T-helper 2 cell treated with Interferon-gamma antibody and Interleukin-4, amounts not matched to agents 100 ng/mL and 5 ng/mL, for 36 hours (primary cell): ENCODE data around the gene P2RX3. TPM values are rescaled to one million over a fixed set of nuclear protein-coding genes. Genes with fewer than 3 reads are reported as not detected.

Experiments
- intact Hi-C: fragments of 100-400 bp; cut with micrococcal nuclease; formaldehyde crosslinking; loops from one replicate; pipeline ENCODE4 v1.15.1; 2023
- total RNA-seq: library from RNA; stranded (reverse); gene quantifications from 2 replicates; pipeline ENCODE4 v1.2.3, GENCODE V29; 2022

P2RX3 gene
- total RNA-seq, 1 donor from 2014 or later, result not detected

DNA sequence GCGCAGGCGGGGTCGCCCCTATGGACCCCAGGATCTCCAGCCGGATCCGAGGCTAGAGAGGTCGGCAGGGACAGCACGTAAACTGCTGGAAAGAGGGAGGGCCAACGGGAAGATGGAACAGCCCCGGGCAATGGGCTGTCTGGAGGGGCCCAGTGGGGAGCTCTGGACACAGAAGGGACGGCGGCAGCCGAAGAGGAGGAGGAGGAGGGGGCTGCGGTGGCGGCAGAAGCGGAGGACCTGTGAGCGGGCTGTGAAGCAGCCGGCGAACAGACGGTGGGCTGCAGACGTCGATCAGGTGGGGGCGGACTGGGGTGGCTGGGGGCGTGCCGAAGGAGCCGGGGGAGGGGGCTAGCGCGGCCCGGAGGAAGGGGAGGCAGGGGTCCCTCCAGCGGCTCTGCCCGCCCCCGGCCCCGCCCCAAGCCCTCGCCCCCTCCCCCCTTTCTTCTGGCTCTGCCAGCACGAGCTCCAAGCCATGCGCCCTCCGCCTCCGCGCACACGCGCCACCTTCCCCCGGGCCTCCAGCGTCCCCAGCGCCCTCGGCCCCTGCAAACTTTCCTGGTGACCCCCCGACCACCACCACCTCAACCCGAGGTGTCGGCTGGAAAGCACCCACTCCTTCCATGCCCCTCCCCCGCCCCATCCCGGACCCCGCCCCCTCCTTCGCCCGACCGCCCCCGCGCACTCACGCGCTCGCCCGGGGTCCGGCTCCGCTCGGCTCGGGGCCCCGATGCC, 13.8 kb upstream of the P2RX3 start:
- intact Hi-C loops, result no loop called here

DNA sequence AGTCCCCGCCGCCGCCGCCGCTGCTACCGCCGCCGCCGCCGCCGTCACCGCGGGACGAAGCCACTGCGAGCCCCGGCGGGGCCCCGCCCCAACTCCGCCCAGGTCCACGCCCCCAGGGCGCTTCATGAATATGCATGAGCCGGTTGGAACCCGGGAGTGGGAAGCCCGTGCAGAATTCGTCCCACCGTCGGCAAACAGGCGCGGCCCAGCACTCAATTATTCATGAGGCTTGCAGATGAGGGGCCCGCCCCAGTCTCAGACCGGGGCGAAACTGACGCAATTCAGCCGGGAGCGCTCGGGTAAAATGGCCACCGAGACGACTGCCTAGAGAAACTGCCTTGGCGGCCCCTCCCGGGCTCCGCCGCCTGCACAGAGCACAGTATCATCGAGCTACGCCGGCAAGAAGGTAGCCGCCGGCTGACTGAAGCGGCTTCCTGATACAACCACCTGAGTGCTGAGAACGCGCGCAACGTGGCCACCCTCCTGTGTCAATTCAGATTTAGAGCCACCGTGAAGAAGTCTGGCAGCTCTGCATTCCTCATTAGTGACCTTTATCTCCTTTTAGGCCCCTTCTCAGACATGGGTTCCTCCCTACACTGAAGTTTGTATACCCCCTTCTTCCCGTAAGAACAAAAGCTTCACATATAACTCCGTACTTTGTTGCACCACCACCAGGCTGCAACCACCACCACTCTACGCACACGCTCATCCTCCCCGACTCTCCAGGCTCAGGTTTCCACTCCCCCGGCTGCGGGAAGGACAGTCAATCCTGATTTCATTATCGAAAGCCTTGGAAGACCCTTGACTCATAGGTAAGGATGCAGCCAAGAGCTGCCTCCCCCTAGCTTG, 13.0 kb upstream of the P2RX3 start, which contains the start of gene TNKS1BP1:
Gene TNKS1BP1, minus strand, starts transcription at position 67 of the 849 bp plus-strand sequence. CDS start 3,067 bp downstream, outside the sequence.
- intact Hi-C loops, result loop anchor here (1.0 to 5.0 kb wide), 5 partner anchors 10 to 1253 kb away; partner anchors contain the start of genes SSRP1, TIMM10 and UBE2L6

DNA sequence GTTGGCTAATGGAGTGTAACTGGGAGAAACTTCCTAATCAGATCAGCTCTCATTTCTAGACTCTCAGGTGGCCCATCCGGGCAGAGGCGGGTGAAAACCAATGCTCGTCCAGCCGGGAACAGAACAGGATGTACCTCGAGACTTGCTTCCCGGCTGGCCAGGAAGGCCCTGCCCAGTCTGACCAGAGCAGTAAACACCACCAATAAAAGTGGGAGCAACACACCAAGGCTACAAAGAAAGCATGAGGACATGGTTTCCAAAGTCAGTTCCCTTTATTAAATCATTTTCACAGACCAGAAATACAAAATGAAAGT, 12.5 kb upstream of the P2RX3 start:
- intact Hi-C loops, result loop anchor here (1.0 to 5.0 kb wide), 5 partner anchors 10 to 1253 kb away; partner anchors contain the start of genes SSRP1, TIMM10 and UBE2L6

DNA sequence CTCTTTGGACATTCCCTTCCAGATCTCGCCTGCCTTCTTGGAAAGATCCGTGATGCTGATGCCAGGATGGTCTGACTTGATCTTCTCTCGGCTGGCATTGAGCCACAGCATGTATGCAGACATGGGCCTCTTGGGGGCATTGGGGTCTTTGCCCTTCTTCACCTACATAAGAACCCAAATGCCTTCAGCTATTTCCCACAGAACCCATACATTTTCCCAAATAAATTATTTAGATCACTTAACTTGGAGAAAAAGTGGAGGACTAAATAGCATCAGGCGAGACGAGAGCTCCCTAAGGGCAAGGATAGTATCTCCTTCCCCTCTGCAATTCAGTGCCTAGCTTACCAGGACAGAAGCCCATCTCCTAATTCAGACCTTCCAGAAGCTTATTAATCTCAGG, 10.4 kb upstream of the P2RX3 start:
- intact Hi-C loops, result loop anchor here (5.0 kb wide), 1 partner anchor 240 kb away; the partner anchor contains the start of gene UBE2L6

DNA sequence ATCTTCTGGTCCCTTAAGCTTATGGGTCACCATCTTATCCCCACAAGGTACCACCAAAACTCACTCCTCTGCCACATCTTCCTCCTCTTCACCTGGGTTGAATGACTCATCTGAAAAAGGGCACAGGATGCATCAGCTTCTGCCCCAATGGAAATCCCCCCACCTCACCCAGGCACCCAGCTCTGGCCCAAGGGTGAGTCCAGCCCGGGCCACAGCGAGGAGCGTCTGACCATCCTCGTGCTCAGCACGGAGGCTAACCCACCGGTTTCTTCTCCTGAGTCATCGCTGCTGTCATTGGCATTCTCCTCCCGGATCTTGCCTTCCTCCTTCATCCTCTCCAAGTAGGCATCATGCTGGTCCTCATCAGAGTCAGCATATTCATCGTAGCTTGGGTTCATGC, 8.1 kb upstream of the P2RX3 start:
- intact Hi-C loops, result no loop called here

DNA sequence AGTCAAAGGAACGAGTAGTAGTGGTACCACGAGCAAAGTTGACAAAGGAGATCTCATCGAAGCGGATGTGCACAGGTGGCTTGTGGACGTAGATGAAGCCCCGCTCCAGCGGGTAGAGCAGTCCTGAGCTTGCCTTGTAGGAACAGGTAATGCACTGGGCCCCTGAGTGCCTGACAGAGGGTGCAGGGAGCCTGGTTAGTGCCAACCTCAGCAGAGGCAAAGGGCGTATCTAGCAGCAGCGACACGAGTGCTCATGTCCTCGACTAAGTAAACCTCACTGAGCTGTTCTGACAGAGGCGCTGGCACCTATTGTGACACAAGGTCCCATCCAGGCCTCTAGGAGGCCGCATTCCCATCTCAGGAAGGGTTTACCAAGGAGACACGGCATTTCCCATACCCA, 6.4 kb upstream of the P2RX3 start:
- intact Hi-C loops, result no loop called here

DNA sequence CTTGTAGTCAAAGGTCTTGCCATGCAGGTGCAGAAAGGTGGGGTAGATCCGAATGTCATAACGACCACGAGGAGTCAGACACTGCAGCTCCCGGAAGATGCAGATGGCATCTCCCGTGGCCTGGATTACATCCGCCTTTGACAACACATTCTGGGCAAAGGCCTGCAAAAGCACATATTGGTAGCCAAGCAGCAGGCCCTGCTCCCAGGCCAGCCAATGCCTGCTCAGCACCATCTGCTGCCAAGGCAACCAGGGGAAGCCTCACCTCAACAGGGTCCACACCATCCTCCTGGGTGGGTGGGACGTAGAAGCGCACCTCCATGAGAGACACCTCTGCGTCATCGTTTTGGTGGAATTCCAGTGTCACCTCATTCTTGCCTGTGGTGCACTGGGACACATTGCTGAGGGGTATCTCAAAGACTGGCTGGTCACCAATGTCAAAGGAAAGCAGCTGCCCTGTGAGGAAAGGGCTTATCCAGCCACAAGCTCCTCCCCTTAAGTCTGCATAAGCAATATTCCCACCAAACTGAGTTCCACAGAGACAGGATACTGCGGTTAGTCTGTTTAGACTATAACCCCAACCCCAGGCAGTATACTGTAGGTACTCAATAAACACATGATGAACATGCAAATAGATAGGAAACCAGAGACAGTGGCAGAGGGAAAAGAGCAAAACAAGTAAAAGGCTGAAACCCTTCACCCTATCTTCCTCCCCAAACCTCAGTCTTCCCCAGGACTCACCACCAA, 5.3 kb upstream of the P2RX3 start:
- intact Hi-C loops, result no loop called here

DNA sequence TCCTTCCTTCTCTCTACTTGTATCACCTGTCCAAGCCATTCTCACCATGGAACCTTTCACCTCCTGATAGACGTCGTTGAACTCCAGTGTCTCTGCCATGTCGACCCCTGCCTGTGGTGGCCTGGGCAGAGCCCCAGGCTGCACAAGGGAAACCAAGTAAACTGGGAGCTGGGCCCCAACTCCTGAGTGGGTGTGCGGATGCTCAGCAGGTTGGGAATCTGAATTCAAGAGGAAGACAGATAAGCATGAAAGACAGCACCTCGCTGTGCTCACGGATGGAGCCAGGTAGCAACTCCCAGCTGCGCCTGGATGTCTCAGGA, 3.2 kb upstream of the P2RX3 start:
- intact Hi-C loops, result loop anchor here (1.0 to 5.0 kb wide), 7 partner anchors 10 to 457 kb away; partner anchors contain the start of genes MED19, SELENOH, TIMM10 and TMX2

DNA sequence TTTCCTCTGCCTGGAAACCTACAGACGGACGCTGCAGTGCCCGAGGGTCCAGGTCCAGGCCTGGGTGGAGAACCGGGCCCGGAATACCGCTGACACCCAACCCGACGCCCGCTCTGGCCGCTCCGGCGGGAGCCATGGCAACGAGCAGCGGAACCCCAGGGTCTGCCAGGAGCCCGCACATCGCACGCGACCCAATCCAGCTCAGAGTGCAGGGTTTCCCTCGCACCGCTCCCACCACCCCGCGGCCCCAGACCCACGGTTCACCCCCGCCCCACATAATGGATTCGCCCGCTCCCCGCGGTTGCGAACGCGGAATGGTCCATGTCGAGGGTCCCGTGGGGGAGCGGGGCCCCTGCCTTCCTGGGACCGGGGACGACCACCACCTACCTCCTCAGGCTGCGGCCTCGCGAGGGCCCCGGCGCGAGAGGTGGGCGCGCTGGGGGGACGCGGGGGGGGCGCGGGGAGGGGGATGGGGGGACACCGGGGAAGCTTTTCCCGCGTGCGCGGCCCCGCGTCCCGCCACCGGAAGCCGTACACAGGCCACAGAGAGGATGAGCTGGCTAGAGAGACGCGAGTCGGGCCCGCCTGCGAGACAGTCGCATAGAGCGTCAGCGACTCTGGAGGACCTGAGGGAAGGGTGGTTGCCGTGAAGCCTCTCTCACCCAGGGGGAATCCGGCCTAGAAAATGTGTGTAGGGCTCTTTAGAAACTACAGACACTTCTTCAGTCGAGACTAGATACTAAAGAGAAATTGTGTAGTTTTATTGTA, 2.6 kb upstream of the P2RX3 start, which contains the start of gene SSRP1:
Gene SSRP1, minus strand, starts transcription at position 550 of the 768 bp plus-strand sequence. CDS start 771 bp downstream, outside the sequence.
- intact Hi-C loops, result loop anchor here (1.0 to 5.0 kb wide), 7 partner anchors 10 to 457 kb away; partner anchors contain the start of genes MED19, SELENOH, TIMM10 and TMX2

DNA sequence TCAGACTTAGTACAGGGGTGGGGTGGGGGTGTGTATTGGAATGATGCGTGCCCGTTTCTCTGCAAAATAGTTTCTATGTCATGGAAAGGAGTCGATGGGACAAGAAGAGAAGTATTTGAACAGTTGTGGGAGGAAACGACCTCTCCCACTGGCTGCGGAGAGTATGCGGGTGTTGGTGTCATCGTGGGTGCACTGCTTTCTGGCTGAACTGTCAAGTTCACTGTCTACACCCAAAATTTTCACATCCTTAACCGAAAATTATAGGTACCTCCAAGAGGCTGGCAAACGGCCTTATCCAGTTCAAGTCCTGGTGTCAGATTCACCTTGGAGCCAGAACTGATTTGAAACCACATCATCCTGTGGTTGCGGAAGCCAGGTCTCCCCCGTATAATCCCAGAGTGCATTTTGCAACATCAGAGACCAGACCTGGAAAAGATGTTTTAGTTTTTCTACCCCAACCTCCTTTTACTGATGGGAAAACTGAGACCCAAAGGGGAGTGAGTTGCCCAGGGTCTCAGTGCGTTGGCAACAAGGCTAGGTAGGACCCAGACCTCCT, 2.0 kb upstream of the P2RX3 start:
- intact Hi-C loops, result loop anchor here (5.0 kb wide), 2 partner anchors 406 to 456 kb away; partner anchors contain the start of gene SELENOH

DNA sequence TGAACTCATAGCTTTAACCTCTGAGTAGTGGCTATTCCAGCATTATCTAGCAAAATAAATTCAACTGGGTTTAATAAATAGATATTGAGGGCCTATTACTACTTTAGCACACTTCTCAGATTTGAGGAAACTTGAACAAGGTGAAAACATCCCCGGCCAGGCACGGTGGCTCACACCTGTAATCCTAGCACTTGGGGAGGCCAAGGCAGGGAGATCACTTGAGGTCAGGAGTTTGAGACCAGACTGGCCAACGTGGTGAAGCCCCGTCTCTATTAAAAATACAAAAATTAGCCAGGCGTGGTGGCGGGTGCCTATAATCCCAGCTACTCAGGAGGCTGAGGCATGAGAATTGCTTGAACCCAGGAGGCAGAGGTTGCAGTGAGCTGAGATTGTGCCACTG, 1.3 kb upstream of the P2RX3 start:
- intact Hi-C loops, result loop anchor here (5.0 kb wide), 2 partner anchors 405 to 455 kb away; partner anchors contain the start of gene SELENOH

DNA sequence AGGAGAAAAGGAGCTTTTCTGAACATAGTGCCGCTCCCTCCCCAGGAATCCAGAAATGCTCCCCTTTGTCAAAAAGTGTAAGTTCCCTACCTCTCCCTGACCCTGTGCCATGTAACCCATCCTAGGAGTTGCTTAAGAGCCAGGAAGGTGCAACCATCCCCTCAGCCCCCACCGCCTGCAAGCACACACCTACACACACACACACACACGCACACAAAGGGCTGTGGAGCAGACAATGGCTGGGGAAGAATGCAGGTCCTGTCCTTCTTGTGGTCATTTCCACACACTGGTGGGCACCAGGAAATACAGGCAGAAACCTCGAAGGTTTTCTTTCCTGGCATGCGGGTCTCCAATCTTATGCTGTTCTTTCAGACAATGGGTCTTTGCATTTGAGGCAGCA, 1.2 kb downstream of the P2RX3 start:
- intact Hi-C loops, result loop anchor here (5.0 kb wide), 2 partner anchors 403 to 453 kb away; partner anchors contain the start of gene SELENOH

DNA sequence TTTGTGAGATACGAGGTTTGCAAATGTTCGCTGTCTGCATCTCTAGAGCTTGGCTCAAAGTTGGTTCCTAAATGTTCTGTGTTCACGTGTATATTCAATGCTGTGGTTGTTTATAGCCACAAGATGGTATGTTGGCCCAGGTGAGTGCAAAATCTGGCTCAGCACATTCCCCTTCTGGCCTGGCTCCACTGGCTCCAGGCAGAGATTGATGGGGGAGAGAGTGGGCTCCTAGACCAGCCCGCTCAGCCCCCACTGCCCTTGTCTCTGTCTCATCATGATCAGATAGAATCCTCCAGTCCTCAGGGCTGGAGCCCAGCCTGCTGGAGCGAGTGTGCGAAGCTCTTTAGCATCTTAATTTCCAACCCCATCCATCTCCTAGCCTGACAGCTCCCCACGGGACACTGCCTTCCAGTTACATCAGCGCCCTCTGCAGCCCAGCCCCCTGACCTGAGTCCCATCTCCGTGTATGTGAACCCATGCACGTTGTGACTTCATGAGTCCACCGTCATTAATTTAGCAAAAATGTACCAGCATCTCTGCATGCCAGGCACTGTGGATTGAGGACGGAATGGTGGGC, 2.0 kb downstream of the P2RX3 start:
- intact Hi-C loops, result no loop called here

DNA sequence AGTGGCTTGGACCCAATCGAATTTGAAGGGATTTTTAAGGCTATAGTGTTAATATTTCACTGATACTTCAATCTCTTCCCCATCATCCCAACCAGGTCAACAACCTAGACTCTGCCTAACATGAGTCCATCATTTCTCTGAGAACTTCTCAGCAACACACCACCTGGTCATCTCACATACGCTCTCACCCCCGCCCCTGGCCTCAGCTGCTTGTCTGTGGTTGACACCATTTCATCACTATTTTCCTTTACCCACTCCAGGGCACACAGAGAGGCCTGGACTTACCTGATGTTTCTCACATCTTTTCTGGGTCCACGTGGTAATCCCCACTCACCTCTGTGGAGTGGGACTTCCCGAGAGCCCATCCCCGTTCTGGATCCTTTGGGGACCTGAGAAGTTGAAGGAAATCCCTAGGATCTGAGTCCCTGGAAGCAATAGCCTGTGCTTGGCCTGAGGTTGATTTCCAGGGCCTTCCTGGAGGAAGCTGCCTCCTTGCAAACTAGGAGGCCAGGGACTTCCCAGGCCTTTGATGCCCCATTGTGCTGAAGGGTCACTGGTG, 3.2 kb downstream of the P2RX3 start:
- intact Hi-C loops, result no loop called here

DNA sequence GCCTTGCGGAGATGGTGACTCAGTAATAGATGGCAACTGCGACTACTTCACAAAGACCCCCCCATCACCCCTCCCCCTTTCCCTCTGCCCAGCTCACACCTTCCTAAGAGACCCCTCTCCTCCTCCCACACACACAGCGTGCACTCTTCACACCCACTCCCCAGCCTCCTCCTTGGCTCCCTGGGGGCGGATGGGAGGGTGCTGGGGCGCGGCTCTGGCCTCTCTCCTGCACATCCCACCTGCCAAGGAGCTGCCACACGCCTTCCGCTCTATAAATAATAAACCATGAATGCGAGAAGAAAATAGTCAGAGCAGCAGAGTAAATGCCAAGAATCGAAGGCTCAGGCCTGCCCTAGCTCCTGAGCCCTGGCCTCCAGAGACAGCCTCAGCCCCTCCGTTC, 4.5 kb downstream of the P2RX3 start:
- intact Hi-C loops, result no loop called here

DNA sequence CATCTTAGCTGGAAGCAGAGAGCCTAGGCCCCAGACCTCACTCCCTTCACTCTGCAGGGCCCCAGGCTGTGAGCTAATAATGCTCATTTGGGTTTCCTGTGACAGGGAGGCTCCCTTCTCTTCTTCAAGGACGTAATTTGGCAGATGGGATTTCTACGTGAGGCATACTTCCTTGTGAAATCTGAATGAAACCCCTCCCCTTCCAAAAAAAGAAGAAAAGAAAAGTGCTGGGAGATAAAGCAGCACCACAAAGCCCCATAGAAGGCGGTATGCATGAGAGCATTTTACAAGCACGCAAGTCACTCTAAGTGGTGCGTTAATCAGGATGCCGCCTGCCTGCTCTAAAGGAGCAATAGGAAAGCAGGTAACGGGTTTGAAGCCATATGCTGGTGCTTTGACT, 5.7 kb downstream of the P2RX3 start:
- intact Hi-C loops, result loop anchor here (2.0 kb wide), 1 partner anchor 297 kb away; no protein-coding TSS in a partner anchor

DNA sequence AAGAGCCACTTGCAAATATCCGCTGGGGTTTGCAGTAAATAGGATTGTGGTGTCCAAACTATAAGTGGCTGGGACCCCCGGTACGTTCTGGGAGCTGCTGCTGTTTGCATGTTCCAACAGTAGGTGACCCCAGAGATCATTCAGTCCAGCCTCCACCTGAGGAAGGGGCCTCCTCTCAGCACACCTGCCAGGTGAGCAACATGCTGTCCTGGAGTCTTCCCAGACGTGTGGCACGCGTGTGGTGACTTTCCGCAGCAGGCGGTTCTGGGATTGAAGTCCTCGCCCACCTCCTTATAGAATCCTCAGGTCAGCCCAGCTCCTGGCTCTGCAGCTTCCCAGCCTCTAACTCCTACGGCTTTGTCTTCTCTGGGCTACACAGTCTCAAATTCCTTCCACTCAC, 6.7 kb downstream of the P2RX3 start:
- intact Hi-C loops, result loop anchor here (1.0 to 5.0 kb wide), 6 partner anchors 112 to 503 kb away; no protein-coding TSS in a partner anchor

DNA sequence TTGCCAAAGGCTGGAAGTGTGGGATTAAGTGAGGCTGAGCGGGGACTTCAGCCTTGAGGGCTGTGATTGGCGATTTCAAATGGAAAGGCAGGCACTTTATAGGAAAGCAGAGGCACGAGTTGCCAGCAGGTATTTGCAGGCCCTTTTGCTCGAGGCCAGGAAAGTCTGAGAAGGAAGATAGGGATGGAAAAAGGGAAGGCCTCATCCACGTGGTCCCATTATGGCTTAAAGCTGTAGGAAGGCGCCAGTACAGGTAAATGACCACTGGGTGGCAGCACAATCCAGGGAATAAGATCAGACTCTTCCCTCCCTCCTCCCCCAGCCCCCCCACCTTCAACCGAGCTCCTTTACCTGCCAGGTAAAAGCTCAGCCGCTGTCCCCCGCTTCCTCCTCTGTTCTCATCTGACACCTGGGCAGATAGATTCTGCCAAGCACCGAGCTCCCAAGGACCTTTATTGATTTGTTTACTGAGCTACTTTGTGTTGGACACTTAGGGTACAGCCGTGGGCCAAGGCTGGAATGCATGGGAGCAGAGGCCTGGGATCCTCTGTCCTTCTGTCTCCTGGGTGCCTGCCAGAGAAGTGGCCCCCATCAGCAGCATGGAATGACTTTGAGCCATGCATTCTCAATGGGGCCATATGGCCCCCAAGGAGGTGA, 7.5 kb downstream of the P2RX3 start:
- intact Hi-C loops, result loop anchor here (1.0 to 5.0 kb wide), 6 partner anchors 112 to 503 kb away; no protein-coding TSS in a partner anchor
